CD4-positive, CD25-positive, alpha-beta regulatory T cell (primary cell): ENCODE data around the gene TIE1. TPM values are rescaled to one million over a fixed set of nuclear protein-coding genes. Genes with fewer than 3 reads are reported as not detected.

Source experiments
- ATAC-seq, 2 donors: fragments of 150-1000 bp; cut with Tn5 transposase; one replicate each; pipeline ENCODE4 v1.10.0; 2021; ENCODE audit warnings: low read depth in 2 of 2, moderate number of reproducible peaks in 2 of 2, moderate library complexity in 1 of 2
- DNase-seq, 3 donors: peaks; one replicate each; pipeline versions ENCODE4 v3.0.0 to v3.0.0-alpha.2; 2012 to 2022; ENCODE audit warnings: mixed read lengths in 1 of 3
- H3K27ac ChIP-seq: one replicate; pipeline ENCODE4 v1.7.0; 2013; ENCODE audit warnings: mild to moderate bottlenecking, low read length; ENCODE audit not compliant: insufficient read depth, poor library complexity, severe bottlenecking
- H3K27me3 ChIP-seq: one replicate; pipeline ENCODE4 v1.7.0; 2013; ENCODE audit warnings: low read length; ENCODE audit not compliant: control insufficient read depth, insufficient read depth
- H3K36me3 ChIP-seq: one replicate; pipeline ENCODE4 v1.7.0; 2013; ENCODE audit warnings: mild to moderate bottlenecking, low read length, moderate library complexity; ENCODE audit not compliant: control insufficient read depth, insufficient read depth
- H3K4me1 ChIP-seq: 2 replicates; pipeline ENCODE4 v1.7.0; 2013; ENCODE audit warnings: mild to moderate bottlenecking, low read length; ENCODE audit not compliant: insufficient read depth, control insufficient read depth, poor library complexity, severe bottlenecking
- H3K4me3 ChIP-seq: one replicate; pipeline ENCODE4 v1.7.0; 2013; ENCODE audit warnings: low read depth, mild to moderate bottlenecking, low read length, moderate library complexity
- H3K9me3 ChIP-seq, 2 experiments: 1 replicate in 1 of 2; 2 replicates in 1 of 2; pipeline ENCODE4 v1.7.0; 2013; ENCODE audit warnings: low read length in 2 of 2, mild to moderate bottlenecking in 1 of 2, moderate library complexity in 1 of 2; ENCODE audit not compliant: control insufficient read depth in 2 of 2
- H3K27ac Mint-ChIP-seq, 3 donors: one replicate each; pipeline ENCODE4 v1.8.0; 2020 to 2022; ENCODE audit warnings: mild to moderate bottlenecking in 3 of 3, mixed read lengths in 3 of 3, moderate library complexity in 2 of 3
- H3K27me3 Mint-ChIP-seq: one replicate; pipeline ENCODE4 v1.8.0; 2022; ENCODE audit warnings: mild to moderate bottlenecking, mixed read lengths
- H3K36me3 Mint-ChIP-seq: one replicate; pipeline ENCODE4 v1.8.0; 2020; ENCODE audit warnings: mixed read lengths
- H3K4me1 Mint-ChIP-seq, 4 donors: one replicate each; pipeline ENCODE4 v1.8.0; 2020 to 2022; ENCODE audit warnings: mixed read lengths in 4 of 4, mild to moderate bottlenecking in 1 of 4
- H3K4me3 Mint-ChIP-seq, 4 donors: one replicate each; pipeline ENCODE4 v1.8.0; 2020 to 2022; ENCODE audit warnings: mild to moderate bottlenecking in 4 of 4, mixed read lengths in 4 of 4, moderate library complexity in 3 of 4
- H3K9me3 Mint-ChIP-seq, 7 donors: one replicate each; pipeline ENCODE4 v1.8.0; 2020 to 2022; ENCODE audit warnings: mixed read lengths in 7 of 7, mild to moderate bottlenecking in 3 of 7, moderate library complexity in 2 of 7
- polyA plus RNA-seq, 4 donors: library from polyadenylated mRNA; unstranded; fragments of 300-500 nt; fragmentation: Illumina TruSeq; gene quantifications; one replicate each; pipeline ENCODE4 v1.2.3, GENCODE V29; 2021
- total RNA-seq: library from RNA; stranded (reverse); gene quantifications from one replicate; pipeline ENCODE4 v1.2.3, GENCODE V29; 2022

The TIE1 gene
- total and polyA plus RNA-seq, 5 donors from 2014 or later = 1.3 TPM; not detected in 4

DNA sequence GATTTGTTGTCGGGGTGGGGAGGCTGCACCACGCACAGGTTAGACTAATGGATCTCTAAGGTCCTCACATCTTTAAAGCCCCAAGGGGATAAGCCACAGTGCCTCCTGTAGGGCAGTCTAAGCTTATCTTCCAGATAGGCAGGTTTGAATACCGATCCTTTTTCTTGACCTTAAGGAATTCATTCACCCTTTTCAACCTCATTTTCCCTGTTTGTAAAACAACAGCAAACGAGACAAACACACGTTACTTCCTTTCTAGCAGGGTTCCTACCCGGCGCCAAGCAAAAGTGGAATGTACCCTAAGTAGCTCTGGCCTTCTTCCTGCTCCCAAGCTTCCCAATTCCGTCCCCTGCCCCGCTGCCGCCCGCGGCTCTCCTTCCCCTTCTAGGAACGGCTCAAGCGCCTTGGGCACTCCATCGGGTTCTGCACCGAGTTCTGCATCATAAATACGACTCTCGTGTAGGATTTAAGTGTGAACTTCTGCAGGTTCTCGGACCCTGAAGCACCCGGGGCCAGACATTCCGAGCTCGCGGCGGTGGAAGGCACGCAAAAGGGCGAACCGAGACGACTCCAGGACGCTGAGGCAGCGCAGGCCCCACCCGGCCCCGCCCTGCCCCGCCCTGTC lies 57.5 kb downstream of the TIE1 start:
- peak in 1 of 3 donors; percentile 59 for DNase-seq
- Mint-ChIP-seq H3K27ac (peak overlapping the region; percentile 9 to 93 (median 84)), H3K4me3 (peak overlapping the region; percentile 90 to 96 (median 92)), H3K27me3 (no peaks in the 10 kb centered on the region), H3K9me3 (no peaks in the 10 kb centered on the region), H3K4me1 (peaks cover 9 to 21% (median 15%) of the 10 kb centered on the region in 4 donors), H3K36me3 (peaks cover 18% of the 10 kb centered on the region)
- peaks cover 15% of the 10 kb centered on the region for H3K36me3 ChIP-seq
- H3K27ac ChIP-seq = peak overlapping the region; percentile 65
- ATAC-seq = no peak
- H3K4me1 ChIP-seq = peaks cover 13% of the 10 kb centered on the region
- H3K27me3 ChIP-seq = no peaks in the 10 kb centered on the region
- peak overlapping the region; percentile 90 for H3K4me3 ChIP-seq
- no peaks in the 10 kb centered on the region for H3K9me3 ChIP-seq

DNA sequence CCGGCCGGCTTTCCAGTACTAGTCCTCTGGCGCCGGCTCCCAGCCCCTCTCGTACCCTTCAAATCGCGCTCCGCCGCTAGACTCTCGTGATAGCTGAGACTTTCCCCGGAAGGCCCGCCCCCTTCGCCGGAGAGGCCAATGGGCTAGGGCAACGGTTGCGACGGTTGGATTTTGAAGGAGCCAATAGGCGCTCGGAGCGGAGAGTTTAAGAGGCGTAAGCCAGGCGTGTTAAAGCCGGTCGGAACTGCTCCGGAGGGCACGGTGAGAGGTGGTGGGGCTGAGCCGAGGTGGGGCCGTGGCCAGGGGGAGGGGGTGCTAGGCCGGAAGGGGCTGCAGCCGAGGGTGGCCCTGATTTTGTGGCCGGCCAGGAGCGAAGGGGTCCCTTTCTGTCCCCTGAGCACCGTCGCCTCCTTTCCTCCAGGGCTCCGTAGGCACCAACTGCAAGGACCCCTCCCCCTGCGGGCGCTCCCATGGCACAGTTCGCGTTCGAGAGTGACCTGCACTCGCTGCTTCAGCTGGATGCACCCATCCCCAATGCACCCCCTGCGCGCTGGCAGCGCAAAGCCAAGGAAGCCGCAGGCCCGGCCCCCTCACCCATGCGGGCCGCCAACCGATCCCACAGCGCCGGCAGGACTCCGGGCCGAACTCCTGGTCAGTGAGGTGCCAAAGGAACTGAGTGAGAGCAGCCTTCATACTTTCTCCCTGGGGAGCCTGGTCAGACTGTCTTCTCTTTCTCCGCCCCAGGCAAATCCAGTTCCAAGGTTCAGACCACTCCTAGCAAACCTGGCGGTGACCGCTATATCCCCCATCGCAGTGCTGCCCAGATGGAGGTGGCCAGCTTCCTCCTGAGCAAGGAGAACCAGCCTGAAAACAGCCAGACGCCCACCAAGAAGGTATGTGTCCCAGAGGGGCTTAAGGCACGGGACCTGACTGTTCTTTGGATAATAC lies 58.2 kb downstream of the TIE1 start, which contains the start of gene CDC20:
TSS of gene CDC20 (plus strand) at position 236 of the 948 bp plus-strand sequence. CDS start at position 471, 235 bp downstream.
- Histone ChIP-seq H3K27me3 (no peaks in the 10 kb centered on the region), H3K9me3 (no peaks in the 10 kb centered on the region), H3K4me3 (peak within 1 kb of the TSS; percentile 90), H3K36me3 (peaks cover 23% of the 10 kb centered on the region), H3K27ac (peak within 1 kb of the TSS; percentile 65), H3K4me1 (peaks cover 13% of the 10 kb centered on the region)
- Mint-ChIP-seq H3K36me3 (peaks cover 24% of the 10 kb centered on the region), H3K27ac (peak within 1 kb of the TSS; percentile 9 to 93 (median 84)), H3K4me1 (peaks cover 9 to 21% (median 15%) of the 10 kb centered on the region in 4 donors), H3K9me3 (no peaks in the 10 kb centered on the region), H3K4me3 (peak within 1 kb of the TSS; percentile 90 to 96 (median 92)), H3K27me3 (no peaks in the 10 kb centered on the region)
- peak; percentile 95 to 97 (median 97) for DNase-seq
- ATAC-seq = peak; percentile 99 to 100

- no peak for ATAC-seq
- peaks cover 9 to 24% (median 13%) of the 10 kb centered on the region in 4 donors for H3K4me1 Mint-ChIP-seq
- H3K27ac ChIP-seq = no peak overlapping the region
These were observed 58.9 kb downstream of the TIE1 start for GRCh38 chr1:43359696-43360095.

GRCh38 chr1:43360616-43361015 lies 59.8 kb downstream of the TIE1 start:
- Mint-ChIP-seq H3K27me3 (no peaks in the 10 kb centered on the region), H3K4me1 (peaks cover 10 to 33% (median 15%) of the 10 kb centered on the region in 4 donors), H3K4me3 (peak overlapping the region in 2 of 4 donors; percentile 64 to 74), H3K27ac (no peak overlapping the region), H3K9me3 (no peaks in the 10 kb centered on the region), H3K36me3 (peaks cover 31% of the 10 kb centered on the region)
- peaks cover 38% of the 10 kb centered on the region for H3K36me3 ChIP-seq
- H3K27me3 ChIP-seq = no peaks in the 10 kb centered on the region
- H3K9me3 ChIP-seq = no peaks in the 10 kb centered on the region
- ATAC-seq = no peak
- DNase-seq = no peak
- peaks cover 15% of the 10 kb centered on the region for H3K4me1 ChIP-seq
- H3K27ac ChIP-seq = no peak overlapping the region
- no peak overlapping the region for H3K4me3 ChIP-seq

More at GRCh38 chr1:43359696-43360095, 58.9 kb downstream of the TIE1 start:
- Mint-ChIP-seq H3K9me3 (no peaks in the 10 kb centered on the region), H3K27me3 (no peaks in the 10 kb centered on the region), H3K4me3 (peak overlapping the region in 3 of 4 donors; percentile 64 to 74 (median 66)), H3K27ac (no peak overlapping the region), H3K36me3 (peaks cover 31% of the 10 kb centered on the region)
- H3K4me3 ChIP-seq = no peak overlapping the region
- H3K4me1 ChIP-seq = peaks cover 13% of the 10 kb centered on the region
- no peak for DNase-seq
- no peaks in the 10 kb centered on the region for H3K9me3 ChIP-seq
- H3K36me3 ChIP-seq = peaks cover 30% of the 10 kb centered on the region
- H3K27me3 ChIP-seq = no peaks in the 10 kb centered on the region

DNA sequence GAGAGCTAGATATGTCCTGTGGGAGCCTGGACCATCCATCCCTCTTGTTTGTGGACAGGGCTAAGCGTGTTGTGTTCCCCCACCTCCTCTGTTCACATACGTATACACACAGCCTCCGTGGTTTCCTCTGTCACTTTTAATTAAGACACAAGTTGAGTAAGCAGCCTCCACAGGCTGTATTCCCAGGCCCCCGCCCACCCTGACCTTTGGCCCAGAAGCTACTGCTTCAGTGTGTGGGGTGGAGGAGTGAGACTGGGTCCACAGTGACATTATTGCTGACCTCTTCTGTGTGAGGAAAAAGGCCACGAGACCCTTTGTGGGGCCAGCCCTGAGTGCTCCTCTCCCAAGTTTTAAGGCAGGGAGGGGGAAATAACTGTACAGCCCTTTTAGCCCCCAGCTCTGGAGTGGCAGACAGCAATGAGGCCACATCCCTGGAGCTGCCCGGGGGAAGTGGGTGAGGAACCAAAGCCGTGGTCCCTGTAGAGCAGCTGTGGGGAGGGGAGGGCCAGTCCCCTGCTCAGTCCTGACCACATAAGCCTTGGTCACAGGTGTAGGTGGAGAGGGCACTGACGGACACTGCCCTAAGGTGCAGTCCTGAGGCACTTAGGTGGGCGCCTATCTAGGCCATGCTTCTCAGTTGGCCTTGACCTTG lies 62.6 kb downstream of the TIE1 start:
- H3K27me3 ChIP-seq = no peaks in the 10 kb centered on the region
- ATAC-seq = no peak
- Mint-ChIP-seq H3K27me3 (no peaks in the 10 kb centered on the region), H3K36me3 (peaks cover 28% of the 10 kb centered on the region), H3K27ac (no peak overlapping the region), H3K4me3 (peak overlapping the region in 2 of 4 donors; percentile 79 to 83), H3K4me1 (peaks cover 12 to 45% (median 17%) of the 10 kb centered on the region in 4 donors), H3K9me3 (no peaks in the 10 kb centered on the region)
- no peak for DNase-seq
- no peak overlapping the region for H3K4me3 ChIP-seq
- no peak overlapping the region for H3K27ac ChIP-seq
- peaks cover 28% of the 10 kb centered on the region for H3K4me1 ChIP-seq
- peaks cover 39% of the 10 kb centered on the region for H3K36me3 ChIP-seq
- no peaks in the 10 kb centered on the region for H3K9me3 ChIP-seq

- Histone ChIP-seq H3K4me1 (peaks cover 33% of the 10 kb centered on the region), H3K27ac (no peak overlapping the region), H3K27me3 (no peaks in the 10 kb centered on the region), H3K9me3 (no peaks in the 10 kb centered on the region), H3K4me3 (no peak overlapping the region), H3K36me3 (peaks cover 39% of the 10 kb centered on the region)
- Mint-ChIP-seq H3K27me3 (no peaks in the 10 kb centered on the region), H3K27ac (peak overlapping the region in 2 of 3 donors; percentile 69 to 96), H3K9me3 (no peaks in the 10 kb centered on the region), H3K4me3 (peak overlapping the region; percentile 48 to 83 (median 70)), H3K4me1 (peaks cover 11 to 48% (median 19%) of the 10 kb centered on the region in 4 donors), H3K36me3 (peaks cover 28% of the 10 kb centered on the region)
- DNase-seq = no peak
- no peak for ATAC-seq
These were observed 63.2 kb downstream of the TIE1 start for GRCh38 chr1:43363935-43364525.

DNA sequence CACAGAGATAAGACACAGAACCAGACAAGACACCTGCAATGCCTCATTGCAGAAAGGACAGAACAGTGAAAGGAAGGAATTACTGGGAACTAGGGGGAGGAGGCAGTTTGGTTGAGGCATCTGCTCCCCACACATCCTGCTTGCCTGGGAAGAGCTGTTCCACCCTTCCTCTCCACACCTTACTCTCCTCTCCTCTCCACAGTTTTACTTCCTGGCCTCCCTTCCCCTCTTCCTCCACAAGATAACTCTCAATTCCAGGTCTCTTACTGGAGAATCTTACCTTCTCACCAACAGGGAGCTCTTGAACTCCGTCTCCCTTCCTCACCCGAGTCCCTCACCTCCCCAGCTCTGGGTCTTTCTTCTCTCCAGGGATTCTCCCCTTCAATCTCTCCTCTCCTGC lies 64.9 kb downstream of the TIE1 start:
- Histone ChIP-seq H3K4me3 (no peak overlapping the region), H3K36me3 (peaks cover 39% of the 10 kb centered on the region), H3K27me3 (no peaks in the 10 kb centered on the region), H3K4me1 (peaks cover 28% of the 10 kb centered on the region), H3K9me3 (no peaks in the 10 kb centered on the region), H3K27ac (peak overlapping the region; percentile 80)
- peak overlapping the region; percentile 5 to 96 (median 81) for H3K27ac Mint-ChIP-seq
- ATAC-seq = no peak
- no peaks in the 10 kb centered on the region for H3K9me3 Mint-ChIP-seq
- H3K27me3 Mint-ChIP-seq = no peaks in the 10 kb centered on the region
- peak overlapping the region; percentile 79 to 94 (median 90) for H3K4me3 Mint-ChIP-seq
- DNase-seq = no peak
- peaks cover 6 to 46% (median 22%) of the 10 kb centered on the region in 4 donors for H3K4me1 Mint-ChIP-seq
- peaks cover 28% of the 10 kb centered on the region for H3K36me3 Mint-ChIP-seq
